H9 (cell line): ENCODE results near the gene PTPRN2. TPM values are rescaled to one million over a fixed set of nuclear protein-coding genes. Genes with fewer than 3 reads are reported as not detected.

ENCODE experiments used
- DNase-seq: peaks from one replicate; pipeline ENCODE4 v3.0.0-alpha.2; 2017
- H2AFZ ChIP-seq: one replicate; pipeline ENCODE4 v1.6.1; 2013; ENCODE audit warnings: mild to moderate bottlenecking, low read length, control low read depth, moderate library complexity
- H2AK5ac ChIP-seq: 2 replicates; pipeline ENCODE4 v1.6.1; 2013; ENCODE audit warnings: low read length, control low read depth, mixed read lengths; ENCODE audit not compliant: insufficient read length
- H2BK120ac ChIP-seq: one replicate; pipeline ENCODE4 v1.6.1; 2013; ENCODE audit warnings: low read depth, mild to moderate bottlenecking, low read length, control low read depth, inconsistent platforms; ENCODE audit not compliant: poor library complexity, severe bottlenecking
- H2BK12ac ChIP-seq: 2 replicates; pipeline ENCODE4 v1.6.1; 2013; ENCODE audit warnings: low read length, control low read depth, mixed read lengths, low read depth; ENCODE audit not compliant: insufficient read length
- H2BK15ac ChIP-seq: 2 replicates; pipeline ENCODE4 v1.6.1; 2013; ENCODE audit warnings: low read depth, low read length, control low read depth
- H2BK20ac ChIP-seq: one replicate; pipeline ENCODE4 v1.6.1; 2013; ENCODE audit warnings: low read depth, mild to moderate bottlenecking, low read length, control low read depth, inconsistent platforms; ENCODE audit not compliant: poor library complexity, severe bottlenecking
- H2BK5ac ChIP-seq: 2 replicates; pipeline ENCODE4 v1.6.1; 2013; ENCODE audit warnings: low read length, control low read depth, mixed read lengths; ENCODE audit not compliant: insufficient read length
- H3K14ac ChIP-seq: 2 replicates; pipeline ENCODE4 v1.6.1; 2013; ENCODE audit warnings: low read length, control low read depth; ENCODE audit not compliant: insufficient read depth
- H3K18ac ChIP-seq: 2 replicates; pipeline ENCODE4 v1.6.1; 2013; ENCODE audit warnings: low read depth, mild to moderate bottlenecking, mixed read lengths, low read length, control low read depth; ENCODE audit not compliant: insufficient read length
- H3K23ac ChIP-seq: 2 replicates; pipeline ENCODE4 v1.6.1; 2013; ENCODE audit warnings: low read length, control low read depth, mixed read lengths, low read depth; ENCODE audit not compliant: insufficient read length
- H3K23me2 ChIP-seq: 2 replicates; pipeline ENCODE4 v1.6.1; 2013; ENCODE audit warnings: low read depth, mild to moderate bottlenecking, mixed read lengths, low read length, control low read depth; ENCODE audit not compliant: insufficient read length, poor library complexity, severe bottlenecking
- H3K27ac ChIP-seq: 2 replicates; pipeline ENCODE4 v1.5.1; 2013; ENCODE audit warnings: low read length, control low read depth, mixed read lengths, low read depth; ENCODE audit not compliant: insufficient read length
- H3K27me3 ChIP-seq: 2 replicates; pipeline ENCODE4 v1.6.1; 2013; ENCODE audit warnings: low read length, control low read depth, inconsistent platforms; ENCODE audit not compliant: insufficient read depth
- H3K4ac ChIP-seq: 2 replicates; pipeline ENCODE4 v1.6.1; 2013; ENCODE audit warnings: low read depth, mild to moderate bottlenecking, control low read depth, inconsistent platforms, low read length, moderate library complexity
- H3K4me1 ChIP-seq: 2 replicates; pipeline ENCODE4 v1.6.1; 2013; ENCODE audit warnings: low read length, control low read depth, inconsistent platforms; ENCODE audit not compliant: insufficient read depth
- H3K4me2 ChIP-seq: 2 replicates; pipeline ENCODE4 v1.6.1; 2013; ENCODE audit warnings: low read length, control low read depth, mixed read lengths; ENCODE audit not compliant: insufficient read length, insufficient read depth
- H3K56ac ChIP-seq: 2 replicates; pipeline ENCODE4 v1.6.1; 2013; ENCODE audit warnings: low read depth, mild to moderate bottlenecking, mixed read lengths, low read length, control low read depth; ENCODE audit not compliant: insufficient read length
- H3K79me1 ChIP-seq: 2 replicates; pipeline ENCODE4 v1.6.1; 2013; ENCODE audit warnings: low read depth, mild to moderate bottlenecking, moderate library complexity, low read length, control low read depth, inconsistent platforms; ENCODE audit not compliant: insufficient read depth, poor library complexity, severe bottlenecking
- H3K79me2 ChIP-seq: 2 replicates; pipeline ENCODE4 v1.6.1; 2013; ENCODE audit warnings: low read length, control low read depth, inconsistent platforms; ENCODE audit not compliant: insufficient read depth
- H3K9ac ChIP-seq: 2 replicates; pipeline ENCODE4 v1.6.1; 2013; ENCODE audit warnings: low read length, control low read depth, mixed read lengths; ENCODE audit not compliant: insufficient read length; ENCODE audit errors: extremely low read depth
- H3K9me3 ChIP-seq: one replicate; pipeline ENCODE4 v1.6.1; 2013; ENCODE audit warnings: low read depth, low read length, inconsistent platforms; ENCODE audit not compliant: control insufficient read depth
- H3T11ph ChIP-seq: one replicate; pipeline ENCODE4 v1.6.1; 2013; ENCODE audit warnings: mild to moderate bottlenecking, low read length, control low read depth, inconsistent platforms
- H4K20me1 ChIP-seq: one replicate; pipeline ENCODE4 v1.6.1; 2013; ENCODE audit not compliant: control insufficient read depth, insufficient read length, insufficient read depth
- H4K5ac ChIP-seq: 2 replicates; pipeline ENCODE4 v1.6.1; 2013; ENCODE audit warnings: low read depth, mild to moderate bottlenecking, mixed read lengths, low read length, control low read depth; ENCODE audit not compliant: insufficient read length
- H4K8ac ChIP-seq: replicated peaks from 2 replicates; pipeline ENCODE4 v1.6.1; 2013; ENCODE audit warnings: low read length, control low read depth, mixed read lengths, low read depth; ENCODE audit not compliant: insufficient read length
- H4K91ac ChIP-seq: 2 replicates; pipeline ENCODE4 v1.6.1; 2013; ENCODE audit warnings: low read depth, mild to moderate bottlenecking, moderate library complexity, mixed read lengths, low read length, control low read depth; ENCODE audit not compliant: insufficient read length
- H3K27ac Mint-ChIP-seq, 3 experiments: 2 replicates in 2 of 3; 3 replicates in 1 of 3; pipeline ENCODE4 v1.8.0; 2020 to 2021; ENCODE audit warnings: mixed read lengths in 3 of 3, mild to moderate bottlenecking in 1 of 3, moderate library complexity in 1 of 3
- H3K27me3 Mint-ChIP-seq: 2 replicates; pipeline ENCODE4 v1.8.0; 2021; ENCODE audit warnings: low read depth, mild to moderate bottlenecking, moderate library complexity, mixed read lengths
- H3K36me3 Mint-ChIP-seq, 3 experiments: 2 replicates in 2 of 3; 3 replicates in 1 of 3; pipeline ENCODE4 v1.8.0; 2020 to 2021; ENCODE audit warnings: low read depth in 3 of 3, mixed read lengths in 3 of 3; ENCODE audit not compliant: insufficient read depth in 1 of 3
- H3K4me1 Mint-ChIP-seq, 2 experiments: 2 replicates each; pipeline ENCODE4 v1.8.0; 2020; ENCODE audit warnings: mixed read lengths in 2 of 2
- H3K4me3 Mint-ChIP-seq, 2 experiments: 2 replicates in 1 of 2; 3 replicates in 1 of 2; pipeline ENCODE4 v1.8.0; 2020 to 2021; ENCODE audit warnings: mild to moderate bottlenecking in 2 of 2, mixed read lengths in 2 of 2, moderate library complexity in 1 of 2
- H3K9me3 Mint-ChIP-seq, 2 experiments: 2 replicates in 1 of 2; 3 replicates in 1 of 2; pipeline ENCODE4 v1.8.0; 2020; ENCODE audit warnings: mild to moderate bottlenecking in 2 of 2, mixed read lengths in 2 of 2, moderate library complexity in 1 of 2
- CTCF ChIP-seq: fragments of 200-600 bp; sonication (generic); conservative IDR thresholded peaks from 3 replicates; pipeline ENCODE4 v1.8.0; 2021; ENCODE audit warnings: antibody characterized with exemption, mild to moderate bottlenecking
- WGBS: extraction: QIAGEN DNeasy Blood & Tissue Kit; methylation state at CpG from one replicate; pipeline ENCODE4 v1.1.7; 2013; ENCODE audit warnings: missing lambda C conversion rate, low lambda C conversion rate, mixed read lengths; ENCODE audit not compliant: insufficient read length; ENCODE audit errors: extremely low coverage; 5-methylcytosine and 5-hydroxymethylcytosine counted together
- total RNA-seq: library from RNA; stranded (reverse); gene quantifications from 2 replicates; pipeline ENCODE4 v1.2.1, GENCODE V29; 2021

The PTPRN2 gene
- total RNA-seq, 1 experiment from 2014 or later, result 5.2 TPM

GRCh38 chr7:157643525-157643970, 944.1 kb downstream of the PTPRN2 start:
- Mint-ChIP-seq H3K4me1 (no peaks in the 10 kb centered on the region), H3K4me3 (no peak overlapping the region), H3K27me3 (peaks cover 51% of the 10 kb centered on the region), H3K27ac (no peak overlapping the region), H3K9me3 (peaks cover 9 to 19% of the 10 kb centered on the region in 2 experiments), H3K36me3 (peaks cover 5 to 20% (median 6%) of the 10 kb centered on the region in 3 experiments; a peak in 6 of 7 replicates)
- Histone ChIP-seq H3K27ac (no peak overlapping the region), H4K20me1 (no peaks in the 10 kb centered on the region), H4K5ac (no peak overlapping the region), H3K27me3 (no peaks in the 10 kb centered on the region), H3K9ac (no peak overlapping the region), H3K56ac (no peak overlapping the region), H3K79me2 (no peaks in the 10 kb centered on the region), H3K18ac (no peak overlapping the region), H3K4me2 (no peak overlapping the region), H3K4ac (no peak overlapping the region), H3K23me2 (no peaks in the 10 kb centered on the region), H2AFZ (no peak overlapping the region), H3K79me1 (no peaks in the 10 kb centered on the region), H2BK15ac (no peak overlapping the region), H3K9me3 (no peaks in the 10 kb centered on the region), H2BK5ac (no peak overlapping the region), H2BK120ac (no peak overlapping the region), H3K23ac (no peak overlapping the region), H3K14ac (no peak overlapping the region), H4K91ac (no peak overlapping the region), H2AK5ac (no peak overlapping the region), H3K4me1 (no peaks in the 10 kb centered on the region), H4K8ac (no peak overlapping the region), H3T11ph (no peak overlapping the region), H2BK20ac (no peak overlapping the region), H2BK12ac (no peak overlapping the region)
- no peak for DNase-seq
- no CpG with 5 or more reads among the region's 23 CpGs for WGBS
- no peak for TF ChIP-seq CTCF
